Measurements from ENCODE around the gene ARFGEF2.

DNA sequence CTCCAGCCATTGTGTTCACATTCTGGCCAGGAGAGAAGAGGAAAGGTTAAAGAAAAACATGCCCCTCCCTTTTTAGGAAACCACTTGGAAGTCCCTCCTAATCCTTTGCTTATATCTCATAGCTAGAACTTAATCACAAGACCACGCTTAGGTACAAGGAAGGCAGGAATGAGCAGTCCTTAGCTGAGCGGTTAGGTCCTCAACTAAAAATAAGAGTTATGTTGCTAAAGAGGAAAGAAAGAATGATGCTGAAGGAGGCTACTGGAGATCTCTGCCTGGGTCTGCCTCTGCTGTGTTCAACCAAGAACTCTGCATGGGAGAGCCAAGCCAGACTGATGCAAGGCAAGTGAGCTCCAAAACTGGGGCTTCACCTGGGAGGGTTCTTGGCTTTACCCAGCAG is 11.6 kb upstream of the ARFGEF2 start:
- TF ChIP-seq, protein P1, sequence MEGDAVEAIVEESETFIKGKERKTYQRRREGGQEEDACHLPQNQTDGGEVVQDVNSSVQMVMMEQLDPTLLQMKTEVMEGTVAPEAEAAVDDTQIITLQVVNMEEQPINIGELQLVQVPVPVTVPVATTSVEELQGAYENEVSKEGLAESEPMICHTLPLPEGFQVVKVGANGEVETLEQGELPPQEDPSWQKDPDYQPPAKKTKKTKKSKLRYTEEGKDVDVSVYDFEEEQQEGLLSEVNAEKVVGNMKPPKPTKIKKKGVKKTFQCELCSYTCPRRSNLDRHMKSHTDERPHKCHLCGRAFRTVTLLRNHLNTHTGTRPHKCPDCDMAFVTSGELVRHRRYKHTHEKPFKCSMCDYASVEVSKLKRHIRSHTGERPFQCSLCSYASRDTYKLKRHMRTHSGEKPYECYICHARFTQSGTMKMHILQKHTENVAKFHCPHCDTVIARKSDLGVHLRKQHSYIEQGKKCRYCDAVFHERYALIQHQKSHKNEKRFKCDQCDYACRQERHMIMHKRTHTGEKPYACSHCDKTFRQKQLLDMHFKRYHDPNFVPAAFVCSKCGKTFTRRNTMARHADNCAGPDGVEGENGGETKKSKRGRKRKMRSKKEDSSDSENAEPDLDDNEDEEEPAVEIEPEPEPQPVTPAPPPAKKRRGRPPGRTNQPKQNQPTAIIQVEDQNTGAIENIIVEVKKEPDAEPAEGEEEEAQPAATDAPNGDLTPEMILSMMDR (IDR thresholded peaks at IDR 0.05; ENCODE audit: low read depth, low read length): no peak
- no peak for TF ChIP-seq EZH2phosphoT487 (IDR thresholded peaks at IDR 0.05; ENCODE audit: low read depth)
